ENCODE data around the gene MFAP3. TPM values are rescaled to one million over a fixed set of nuclear protein-coding genes. Genes with fewer than 3 reads are reported as not detected.

The MFAP3 gene
- total and polyA plus RNA-seq, 10 of the 15 experiments (the other 5 are each of a cell fraction or from before 2014, with no cell fraction given): 2.5 to 22.9 (median 13.4) TPM

DNA sequence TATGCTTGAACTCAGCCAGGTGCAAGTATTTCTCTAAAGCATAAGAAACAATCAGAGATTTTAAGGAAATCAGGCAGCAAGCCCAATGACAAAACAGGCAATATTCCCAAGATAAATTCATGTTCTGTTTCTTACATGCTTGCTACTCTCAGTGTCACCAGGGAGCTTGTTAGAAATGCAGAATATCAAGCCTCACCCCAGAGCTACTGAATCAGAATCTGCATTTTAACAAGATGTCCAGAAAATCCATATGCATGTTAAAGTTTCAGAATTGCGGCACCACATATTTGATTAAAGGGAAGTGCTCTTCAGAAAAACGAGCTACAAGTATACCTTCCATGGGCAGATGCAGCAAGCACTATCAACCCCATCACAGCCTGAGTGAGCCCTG, 54.4 kb downstream of the MFAP3 start:
- Histone ChIP-seq H3K36me3 (ENCODE audit: control insufficient read depth in 2 of 2, insufficient read depth in 2 of 2, low read length in 1 of 2) (no peaks in the 10 kb centered on the region), H2AFZ (ENCODE audit: control insufficient read depth, low read depth, low read length) (no peak overlapping the region), H3K27ac (ENCODE audit: control insufficient read depth, insufficient read depth) (no peak overlapping the region), H3K27me3 (replicated peaks in 1 of 2; ENCODE audit: control insufficient read depth in 2 of 2, insufficient read depth in 2 of 2, low read length in 1 of 2) (peaks cover 0 to 2% of the 10 kb centered on the region in 2 experiments; a peak in 1 of 4 replicates), H3K9ac (ENCODE audit: control insufficient read depth, insufficient read depth, low read length) (no peak overlapping the region), H4K20me1 (ENCODE audit: control insufficient read depth, insufficient read depth) (no peaks in the 10 kb centered on the region), H3K4me3 (no peak overlapping the region), H3K79me2 (ENCODE audit: control insufficient read depth, insufficient read depth, low read length) (no peaks in the 10 kb centered on the region), H3K4me1 (ENCODE audit: control insufficient read depth, insufficient read depth, low read length) (no peaks in the 10 kb centered on the region), H3K4me2 (ENCODE audit: control insufficient read depth, insufficient read depth) (no peak overlapping the region), H3K9me3 (replicated peaks; ENCODE audit: control insufficient read depth, insufficient read depth, low read length) (no peaks in the 10 kb centered on the region)
- ChIA-PET RAD21 (ENCODE audit: unreplicated experiment) (interaction anchor here (0.7 to 2.0 kb wide), 2 partner anchors 10 to 312 kb away, joined by 4 to 6 read pairs; no protein-coding TSS in a partner anchor), SMC1A (ENCODE audit: uncharacterized antibody, unreplicated experiment) (no interaction called here), CTCF (interaction anchor here (1.1 to 2.5 kb wide), 2 partner anchors 17 to 128 kb away, joined by 3 to 7 read pairs; no protein-coding TSS in a partner anchor), POLR2A (no interaction called here)
- ATAC-seq (no peak), DNase-seq (ENCODE audit: low read depth, low spot score) (no peak), FAIRE-seq (no peak)
- in situ Hi-C loops (cut with MboI): no loop called here
- 44% methylated on average over 2 of the region's 2 CpGs for WGBS (ENCODE audit: insufficient coverage, insufficient replicate concordance, low lambda C conversion rate, missing lambda C conversion rate)
- intact Hi-C loops (cut with micrococcal nuclease; ENCODE audit: unreplicated experiment): no loop called here
- TF ChIP-seq, protein P1, sequence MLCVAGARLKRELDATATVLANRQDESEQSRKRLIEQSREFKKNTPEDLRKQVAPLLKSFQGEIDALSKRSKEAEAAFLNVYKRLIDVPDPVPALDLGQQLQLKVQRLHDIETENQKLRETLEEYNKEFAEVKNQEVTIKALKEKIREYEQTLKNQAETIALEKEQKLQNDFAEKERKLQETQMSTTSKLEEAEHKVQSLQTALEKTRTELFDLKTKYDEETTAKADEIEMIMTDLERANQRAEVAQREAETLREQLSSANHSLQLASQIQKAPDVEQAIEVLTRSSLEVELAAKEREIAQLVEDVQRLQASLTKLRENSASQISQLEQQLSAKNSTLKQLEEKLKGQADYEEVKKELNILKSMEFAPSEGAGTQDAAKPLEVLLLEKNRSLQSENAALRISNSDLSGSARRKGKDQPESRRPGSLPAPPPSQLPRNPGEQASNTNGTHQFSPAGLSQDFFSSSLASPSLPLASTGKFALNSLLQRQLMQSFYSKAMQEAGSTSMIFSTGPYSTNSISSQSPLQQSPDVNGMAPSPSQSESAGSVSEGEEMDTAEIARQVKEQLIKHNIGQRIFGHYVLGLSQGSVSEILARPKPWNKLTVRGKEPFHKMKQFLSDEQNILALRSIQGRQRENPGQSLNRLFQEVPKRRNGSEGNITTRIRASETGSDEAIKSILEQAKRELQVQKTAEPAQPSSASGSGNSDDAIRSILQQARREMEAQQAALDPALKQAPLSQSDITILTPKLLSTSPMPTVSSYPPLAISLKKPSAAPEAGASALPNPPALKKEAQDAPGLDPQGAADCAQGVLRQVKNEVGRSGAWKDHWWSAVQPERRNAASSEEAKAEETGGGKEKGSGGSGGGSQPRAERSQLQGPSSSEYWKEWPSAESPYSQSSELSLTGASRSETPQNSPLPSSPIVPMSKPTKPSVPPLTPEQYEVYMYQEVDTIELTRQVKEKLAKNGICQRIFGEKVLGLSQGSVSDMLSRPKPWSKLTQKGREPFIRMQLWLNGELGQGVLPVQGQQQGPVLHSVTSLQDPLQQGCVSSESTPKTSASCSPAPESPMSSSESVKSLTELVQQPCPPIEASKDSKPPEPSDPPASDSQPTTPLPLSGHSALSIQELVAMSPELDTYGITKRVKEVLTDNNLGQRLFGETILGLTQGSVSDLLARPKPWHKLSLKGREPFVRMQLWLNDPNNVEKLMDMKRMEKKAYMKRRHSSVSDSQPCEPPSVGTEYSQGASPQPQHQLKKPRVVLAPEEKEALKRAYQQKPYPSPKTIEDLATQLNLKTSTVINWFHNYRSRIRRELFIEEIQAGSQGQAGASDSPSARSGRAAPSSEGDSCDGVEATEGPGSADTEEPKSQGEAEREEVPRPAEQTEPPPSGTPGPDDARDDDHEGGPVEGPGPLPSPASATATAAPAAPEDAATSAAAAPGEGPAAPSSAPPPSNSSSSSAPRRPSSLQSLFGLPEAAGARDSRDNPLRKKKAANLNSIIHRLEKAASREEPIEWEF (IDR thresholded peaks at IDR 0.05; ENCODE audit: insufficient replicate concordance, low read depth, low read length): no peak
- no peak for TF ChIP-seq ZNF207 (IDR thresholded peaks at IDR 0.05; ENCODE audit: borderline replicate concordance)
- no peak for TF ChIP-seq NR2C1 (IDR thresholded peaks at IDR 0.05)
- TF ChIP-seq KDM1A (IDR thresholded peaks at IDR 0.05; ENCODE audit: borderline replicate concordance): no peak
- no peak for TF ChIP-seq MEF2A (IDR thresholded peaks at IDR 0.05; ENCODE audit: insufficient read depth, low read depth, low read length)
- no TSS peak for BruUV-seq (replicated peaks)

Measured in GM12878 (cell line).